OCI-LY7 (cell line): ENCODE results near the gene PLAC1.

Experiments
- CTCF ChIP-seq: fragments of 200-600 bp; sonication (generic); conservative IDR thresholded peaks from 2 replicates; pipeline ENCODE4 v1.5.1; 2014; ENCODE audit warnings: mild to moderate bottlenecking, antibody characterized with exemption, low read length, moderate library complexity, mixed read lengths
- EZH2phosphoT487 ChIP-seq: fragments of 200-600 bp; sonication (generic); IDR thresholded peaks from 2 replicates; pipeline ENCODE4 v1.6.1; 2018; ENCODE audit warnings: low read depth, borderline replicate concordance, mild to moderate bottlenecking, mixed run types, antibody characterized with exemption, low read length, moderate library complexity, mixed read lengths

GRCh38 chrX:134650701-134651100, 7.6 kb downstream of the PLAC1 start:
- TF ChIP-seq CTCF (no peak), EZH2phosphoT487 (no peak)
